ENCODE data around the gene MIX23.
A peak's percentile ranks its signal among the peaks of the same experiment; 100 is the strongest.

- TF ChIP-seq, protein P1, sequence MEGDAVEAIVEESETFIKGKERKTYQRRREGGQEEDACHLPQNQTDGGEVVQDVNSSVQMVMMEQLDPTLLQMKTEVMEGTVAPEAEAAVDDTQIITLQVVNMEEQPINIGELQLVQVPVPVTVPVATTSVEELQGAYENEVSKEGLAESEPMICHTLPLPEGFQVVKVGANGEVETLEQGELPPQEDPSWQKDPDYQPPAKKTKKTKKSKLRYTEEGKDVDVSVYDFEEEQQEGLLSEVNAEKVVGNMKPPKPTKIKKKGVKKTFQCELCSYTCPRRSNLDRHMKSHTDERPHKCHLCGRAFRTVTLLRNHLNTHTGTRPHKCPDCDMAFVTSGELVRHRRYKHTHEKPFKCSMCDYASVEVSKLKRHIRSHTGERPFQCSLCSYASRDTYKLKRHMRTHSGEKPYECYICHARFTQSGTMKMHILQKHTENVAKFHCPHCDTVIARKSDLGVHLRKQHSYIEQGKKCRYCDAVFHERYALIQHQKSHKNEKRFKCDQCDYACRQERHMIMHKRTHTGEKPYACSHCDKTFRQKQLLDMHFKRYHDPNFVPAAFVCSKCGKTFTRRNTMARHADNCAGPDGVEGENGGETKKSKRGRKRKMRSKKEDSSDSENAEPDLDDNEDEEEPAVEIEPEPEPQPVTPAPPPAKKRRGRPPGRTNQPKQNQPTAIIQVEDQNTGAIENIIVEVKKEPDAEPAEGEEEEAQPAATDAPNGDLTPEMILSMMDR (IDR thresholded peaks at IDR 0.05 in 2 of 3, conservative IDR thresholded peaks at IDR 0.05 in 1 of 3; ENCODE audit: control insufficient read depth in 2 of 3, extremely low read depth in 1 of 3, insufficient read depth in 1 of 3, low read depth in 3 of 3, low read length in 3 of 3), result no peak
- TF ChIP-seq HCFC1 (IDR thresholded peaks at IDR 0.05; ENCODE audit: low read length) (peak; percentile 70), RFX5 (IDR thresholded peaks at IDR 0.05; ENCODE audit: low read depth, low read length) (no peak), POLR2A (IDR thresholded peaks at IDR 0.05; ENCODE audit: low read depth, low read length) (peak; percentile 83), SIX5 (IDR thresholded peaks at IDR 0.05; ENCODE audit: low read depth, low read length, severe bottlenecking) (peak; percentile 53), GABPA (IDR thresholded peaks at IDR 0.05; ENCODE audit: low read depth) (no peak), ASH2L (IDR thresholded peaks at IDR 0.05; ENCODE audit: borderline replicate concordance, low read depth) (peak; percentile 83; the same call in 1 of the 2 replicates), HDAC2 (IDR thresholded peaks at IDR 0.05) (peak; percentile 98), EP300 (IDR thresholded peaks at IDR 0.05; ENCODE audit: borderline replicate concordance in 1 of 2, control insufficient read depth in 1 of 2, low read depth in 2 of 2, low read length in 2 of 2) (no peak), KAT2A (conservative IDR thresholded peaks at IDR 0.05; ENCODE audit: control insufficient read depth, low read depth, low read length) (no peak)
Measured at GRCh38 chr3:122382888-122383666, at the start of gene MIX23.

Measured in GM12878 (cell line).